ENCODE results near the gene GCK. TPM values are rescaled to one million over a fixed set of nuclear protein-coding genes. Genes with fewer than 3 reads are reported as not detected.

The GCK gene
- total and polyA plus RNA-seq, 2 donors (not counting 3 experiments of a cell fraction or from before 2014, with no cell fraction given): 0.17 to 0.51 TPM

- FAIRE-seq (no peak), DNase-seq (ENCODE audit: low read depth, low spot score) (no peak)
- peaks cover 5% of the 10 kb centered on the region for H3K79me2 ChIP-seq (ENCODE audit: control insufficient read depth, insufficient read depth, low read length)
- TF ChIP-seq MYC (IDR thresholded peaks at IDR 0.05; ENCODE audit: low read depth, low read length) (no peak), POLR2A (IDR thresholded peaks at IDR 0.05; ENCODE audit: low read depth, low read length) (no peak), MAX (IDR thresholded peaks at IDR 0.05; ENCODE audit: insufficient read depth, insufficient read length) (no peak), GATA2 (IDR thresholded peaks at IDR 0.05; ENCODE audit: insufficient read depth, insufficient read length, low read depth, low read length) (no peak)
- dilution Hi-C loops (cut with MboI; ENCODE audit: extremely low pct_ligation_motif_present, low sequenced_read_pairs) (no loop called here), intact Hi-C loops (cut with micrococcal nuclease) (no loop called here)
- CTCF ChIA-PET: interaction anchor here (0.8 to 1.3 kb wide), 3 partner anchors 13 to 75 kb away, joined by 3 read pairs; no protein-coding TSS in a partner anchor
- H3K27ac ChIP-seq (ENCODE audit: insufficient read depth, low read depth, low read length): no peak overlapping the region
- H3K27me3 ChIP-seq (ENCODE audit: control insufficient read depth in 2 of 2, insufficient read depth in 2 of 2, low read length in 2 of 2): no peaks in the 10 kb centered on the region
- POLR2A ChIA-PET: no interaction called here
- no TSS peak for BruUV-seq (replicated peaks)
- H3K9me1 ChIP-seq (replicated peaks; ENCODE audit: control insufficient read depth, extremely low read depth, insufficient read depth, low read length): no peaks in the 10 kb centered on the region
- no peak overlapping the region for H3K9ac ChIP-seq (replicated peaks; ENCODE audit: extremely low read depth, insufficient read depth, low read length)
- no peaks in the 10 kb centered on the region for H3K36me3 ChIP-seq (ENCODE audit: control insufficient read depth in 2 of 2, extremely low read depth in 1 of 2, insufficient read depth in 2 of 2, low read length in 2 of 2)
- H2AFZ ChIP-seq (ENCODE audit: low read depth, low read length): no peak overlapping the region
- no peaks in the 10 kb centered on the region for H4K20me1 ChIP-seq (replicated peaks; ENCODE audit: control insufficient read depth, extremely low read depth, insufficient read depth, low read length)
- H3K4me2 ChIP-seq (ENCODE audit: insufficient read depth, low read length): no peak overlapping the region
- H3K9me3 ChIP-seq (replicated peaks; ENCODE audit: control insufficient read depth, insufficient read depth, low read length): no peaks in the 10 kb centered on the region
- H3K4me1 ChIP-seq (ENCODE audit: control insufficient read depth, extremely low read depth, insufficient read depth, low read length): peaks cover 3% of the 10 kb centered on the region
- no peak overlapping the region for H3K4me3 ChIP-seq (replicated peaks in 1 of 3; ENCODE audit: insufficient read depth in 1 of 3, low read depth in 1 of 3, low read length in 3 of 3)
Measured at GRCh38 chr7:44101966-44102845, 87.0 kb downstream of the GCK start.

DNA sequence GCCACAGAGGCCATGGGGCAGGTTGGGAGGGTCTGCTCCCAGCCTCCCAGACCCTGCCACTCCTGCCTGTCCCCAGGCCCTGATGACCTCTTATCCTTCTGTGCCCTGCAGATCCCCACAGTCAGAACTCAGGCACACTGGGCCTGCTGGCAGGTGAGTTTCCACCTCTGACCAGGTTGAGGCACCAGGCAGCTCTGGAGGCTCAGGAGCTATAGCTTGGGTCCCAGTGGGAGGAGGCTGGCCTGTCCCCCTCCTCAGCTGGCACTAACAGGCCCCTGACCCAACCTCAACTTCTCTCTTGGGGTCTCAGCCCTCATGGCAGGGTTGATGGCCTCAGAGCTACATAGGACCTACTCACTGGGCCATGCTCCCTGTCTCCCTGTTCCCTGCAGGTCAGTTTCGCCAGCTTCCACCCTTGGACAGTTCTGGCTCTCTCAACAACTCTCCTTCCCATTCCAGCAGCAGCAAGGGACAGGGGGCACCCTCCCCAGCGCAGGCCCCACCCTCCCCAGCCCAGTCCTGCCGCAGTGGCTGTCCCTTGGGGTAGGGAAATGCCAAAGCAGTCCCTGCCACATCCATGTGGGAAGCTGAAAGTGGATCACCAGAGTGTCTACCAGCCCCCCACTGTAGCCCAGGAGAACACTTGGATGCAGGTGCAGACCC lies 87.8 kb downstream of the GCK start:
- Histone ChIP-seq H3K9me1 (replicated peaks; ENCODE audit: control insufficient read depth, extremely low read depth, insufficient read depth, low read length) (no peaks in the 10 kb centered on the region), H3K4me3 (replicated peaks in 1 of 3; ENCODE audit: insufficient read depth in 1 of 3, low read depth in 1 of 3, low read length in 3 of 3) (no peak overlapping the region), H3K27me3 (ENCODE audit: control insufficient read depth in 2 of 2, insufficient read depth in 2 of 2, low read length in 2 of 2) (no peaks in the 10 kb centered on the region), H2AFZ (ENCODE audit: low read depth, low read length) (no peak overlapping the region), H3K79me2 (ENCODE audit: control insufficient read depth, insufficient read depth, low read length) (peaks cover 5% of the 10 kb centered on the region), H3K9me3 (replicated peaks; ENCODE audit: control insufficient read depth, insufficient read depth, low read length) (no peaks in the 10 kb centered on the region), H3K9ac (replicated peaks; ENCODE audit: extremely low read depth, insufficient read depth, low read length) (no peak overlapping the region), H3K4me1 (ENCODE audit: control insufficient read depth, extremely low read depth, insufficient read depth, low read length) (peaks cover 3% of the 10 kb centered on the region), H3K36me3 (ENCODE audit: control insufficient read depth in 2 of 2, extremely low read depth in 1 of 2, insufficient read depth in 2 of 2, low read length in 2 of 2) (no peaks in the 10 kb centered on the region), H3K4me2 (ENCODE audit: insufficient read depth, low read length) (no peak overlapping the region), H4K20me1 (replicated peaks; ENCODE audit: control insufficient read depth, extremely low read depth, insufficient read depth, low read length) (no peaks in the 10 kb centered on the region), H3K27ac (ENCODE audit: insufficient read depth, low read depth, low read length) (no peak overlapping the region)
- no TSS peak for BruUV-seq (replicated peaks)
- TF ChIP-seq FOS (IDR thresholded peaks at IDR 0.05; ENCODE audit: borderline replicate concordance, insufficient read depth, low read length) (no peak), POLR2AphosphoS5 (IDR thresholded peaks at IDR 0.05; ENCODE audit: insufficient read depth, low read depth, low read length) (no peak), JUN (IDR thresholded peaks at IDR 0.05; ENCODE audit: borderline replicate concordance, insufficient read depth, insufficient read length, low read depth) (no peak), GATA2 (IDR thresholded peaks at IDR 0.05; ENCODE audit: insufficient read depth, insufficient read length, low read depth, low read length) (no peak), POLR2A (IDR thresholded peaks at IDR 0.05; ENCODE audit: low read depth, low read length) (no peak), MAX (IDR thresholded peaks at IDR 0.05; ENCODE audit: insufficient read depth, insufficient read length) (no peak), EZH2 (IDR thresholded peaks at IDR 0.05; ENCODE audit: borderline replicate concordance, low read depth, low read length, severe bottlenecking) (no peak), MYC (IDR thresholded peaks at IDR 0.05; ENCODE audit: low read depth, low read length) (no peak)
- TF ChIP-seq, protein P1, sequence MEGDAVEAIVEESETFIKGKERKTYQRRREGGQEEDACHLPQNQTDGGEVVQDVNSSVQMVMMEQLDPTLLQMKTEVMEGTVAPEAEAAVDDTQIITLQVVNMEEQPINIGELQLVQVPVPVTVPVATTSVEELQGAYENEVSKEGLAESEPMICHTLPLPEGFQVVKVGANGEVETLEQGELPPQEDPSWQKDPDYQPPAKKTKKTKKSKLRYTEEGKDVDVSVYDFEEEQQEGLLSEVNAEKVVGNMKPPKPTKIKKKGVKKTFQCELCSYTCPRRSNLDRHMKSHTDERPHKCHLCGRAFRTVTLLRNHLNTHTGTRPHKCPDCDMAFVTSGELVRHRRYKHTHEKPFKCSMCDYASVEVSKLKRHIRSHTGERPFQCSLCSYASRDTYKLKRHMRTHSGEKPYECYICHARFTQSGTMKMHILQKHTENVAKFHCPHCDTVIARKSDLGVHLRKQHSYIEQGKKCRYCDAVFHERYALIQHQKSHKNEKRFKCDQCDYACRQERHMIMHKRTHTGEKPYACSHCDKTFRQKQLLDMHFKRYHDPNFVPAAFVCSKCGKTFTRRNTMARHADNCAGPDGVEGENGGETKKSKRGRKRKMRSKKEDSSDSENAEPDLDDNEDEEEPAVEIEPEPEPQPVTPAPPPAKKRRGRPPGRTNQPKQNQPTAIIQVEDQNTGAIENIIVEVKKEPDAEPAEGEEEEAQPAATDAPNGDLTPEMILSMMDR (IDR thresholded peaks at IDR 0.05; ENCODE audit: extremely low read depth in 1 of 2, insufficient read depth in 1 of 2, low read depth in 1 of 2, low read length in 2 of 2): no peak
- intact Hi-C loops (cut with micrococcal nuclease): no loop called here
- ChIA-PET POLR2A (no interaction called here), CTCF (interaction anchor here (1.2 to 1.3 kb wide), 2 partner anchors 13 to 29 kb away, joined by 3 read pairs; no protein-coding TSS in a partner anchor)
- DNase-seq (ENCODE audit: low read depth, low spot score): no peak
- no peak for FAIRE-seq
- dilution Hi-C loops (cut with MboI; ENCODE audit: extremely low pct_ligation_motif_present, low sequenced_read_pairs): no loop called here
